A673 (cell line): Measurements from ENCODE around the gene FBLN1.

Source experiments
- EZH2 ChIP-seq: fragments of 200-600 bp; sonication (generic); IDR thresholded peaks from 2 replicates; pipeline ENCODE4 v1.6.1; 2017; ENCODE audit warnings: borderline replicate concordance, low read depth, mild to moderate bottlenecking, mixed read lengths, antibody characterized with exemption, low read length; ENCODE audit not compliant: poor library complexity, severe bottlenecking
- TF ChIP-seq, protein P1 (sequence below): fragments of 300-800, 200-600 bp; sonication (generic); conservative IDR thresholded peaks from 2 replicates; pipeline ENCODE4 v1.5.1; 2017; ENCODE audit warnings: low read depth, mild to moderate bottlenecking, antibody characterized with exemption, low read length, moderate library complexity, mixed read lengths

GRCh38 chr22:45508814-45509213 lies 6.1 kb downstream of the FBLN1 start:
- TF ChIP-seq, protein P1, sequence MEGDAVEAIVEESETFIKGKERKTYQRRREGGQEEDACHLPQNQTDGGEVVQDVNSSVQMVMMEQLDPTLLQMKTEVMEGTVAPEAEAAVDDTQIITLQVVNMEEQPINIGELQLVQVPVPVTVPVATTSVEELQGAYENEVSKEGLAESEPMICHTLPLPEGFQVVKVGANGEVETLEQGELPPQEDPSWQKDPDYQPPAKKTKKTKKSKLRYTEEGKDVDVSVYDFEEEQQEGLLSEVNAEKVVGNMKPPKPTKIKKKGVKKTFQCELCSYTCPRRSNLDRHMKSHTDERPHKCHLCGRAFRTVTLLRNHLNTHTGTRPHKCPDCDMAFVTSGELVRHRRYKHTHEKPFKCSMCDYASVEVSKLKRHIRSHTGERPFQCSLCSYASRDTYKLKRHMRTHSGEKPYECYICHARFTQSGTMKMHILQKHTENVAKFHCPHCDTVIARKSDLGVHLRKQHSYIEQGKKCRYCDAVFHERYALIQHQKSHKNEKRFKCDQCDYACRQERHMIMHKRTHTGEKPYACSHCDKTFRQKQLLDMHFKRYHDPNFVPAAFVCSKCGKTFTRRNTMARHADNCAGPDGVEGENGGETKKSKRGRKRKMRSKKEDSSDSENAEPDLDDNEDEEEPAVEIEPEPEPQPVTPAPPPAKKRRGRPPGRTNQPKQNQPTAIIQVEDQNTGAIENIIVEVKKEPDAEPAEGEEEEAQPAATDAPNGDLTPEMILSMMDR = no peak
- TF ChIP-seq EZH2 = no peak
